Measurements from ENCODE around the gene SCAMP4. TPM values are rescaled to one million over a fixed set of nuclear protein-coding genes. Genes with fewer than 3 reads are reported as not detected.
"Not testable (repeated sequence)": the region's sequence is repeated elsewhere in the genome, so short reads cannot be mapped to it uniquely, and the experiment has no call there.

The SCAMP4 gene
- total RNA-seq, 1 experiment from 2014 or later: 48.7 TPM

DNA sequence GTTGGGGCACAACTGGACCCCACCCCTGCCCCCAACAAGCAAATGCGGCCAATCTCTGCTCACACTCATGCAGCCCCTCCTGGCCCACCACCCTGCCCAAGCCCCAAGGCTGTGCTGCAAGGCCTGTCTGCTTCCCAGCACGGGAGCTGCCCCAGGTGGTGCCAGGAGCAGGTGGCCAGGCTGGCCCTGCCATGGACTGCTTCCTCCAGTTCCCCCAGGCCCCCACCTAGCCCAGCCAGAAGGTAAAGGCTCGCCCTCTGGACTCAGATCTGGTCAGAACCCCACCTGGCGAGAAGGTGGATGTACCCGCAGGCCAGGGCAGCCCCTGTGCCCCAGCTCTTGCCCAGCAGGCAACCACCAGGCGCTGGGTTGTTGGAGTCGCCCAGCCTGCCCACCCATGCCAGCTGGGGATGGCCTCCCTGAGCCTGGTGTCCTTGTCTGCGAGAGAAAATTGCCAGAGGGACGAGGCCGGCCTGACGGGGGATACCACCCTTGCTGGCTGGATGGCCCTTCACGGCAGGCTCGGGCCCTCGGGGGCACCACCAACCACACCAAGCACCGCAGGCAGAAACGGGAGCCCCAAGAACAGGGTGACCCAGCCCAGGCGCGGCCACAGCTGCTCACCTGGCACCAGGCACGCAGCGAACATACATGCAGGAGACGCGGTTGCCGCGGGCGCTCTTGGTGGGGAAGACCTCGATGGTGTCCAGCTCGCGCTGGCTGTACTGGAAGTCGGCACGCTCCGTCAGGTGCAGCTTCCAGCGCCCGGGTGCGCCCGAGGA, 24.4 kb upstream of the SCAMP4 start:
- intact Hi-C loops (cut with micrococcal nuclease): no loop called here
- peaks cover 22% of the 10 kb centered on the region for H3K4me1 Mint-ChIP-seq (ENCODE audit: insufficient read depth, unreplicated experiment)
- H3K27me3 Mint-ChIP-seq (ENCODE audit: insufficient read depth, unreplicated experiment): no peaks in the 10 kb centered on the region
- no TSS peak for BruUV-seq (replicated peaks)
- no peaks in the 10 kb centered on the region for H3K9me3 Mint-ChIP-seq (ENCODE audit: unreplicated experiment)
- H3K36me3 Mint-ChIP-seq (ENCODE audit: insufficient read depth, unreplicated experiment): peaks cover 6% of the 10 kb centered on the region
- no peak for TF ChIP-seq CTCF (IDR thresholded peaks at IDR 0.05; ENCODE audit: unreplicated experiment)
- no peak overlapping the region for H3K4me3 Mint-ChIP-seq (ENCODE audit: unreplicated experiment)
- ChIA-PET CTCF (no interaction called here), POLR2A (no interaction called here)
- DNase-seq (ENCODE audit: unreplicated experiment): no peak
- H3K27ac Mint-ChIP-seq (ENCODE audit: low read depth, unreplicated experiment): no peak overlapping the region

GRCh38 chr19:1881393-1882088, 23.7 kb upstream of the SCAMP4 start:
- H3K4me1 Mint-ChIP-seq (ENCODE audit: insufficient read depth, unreplicated experiment): peaks cover 22% of the 10 kb centered on the region
- DNase-seq (ENCODE audit: unreplicated experiment); H3K9me3 Mint-ChIP-seq (ENCODE audit: unreplicated experiment); BruUV-seq (replicated peaks); H3K36me3 Mint-ChIP-seq (ENCODE audit: insufficient read depth, unreplicated experiment); POLR2A ChIA-PET; CTCF ChIA-PET; H3K4me3 Mint-ChIP-seq (ENCODE audit: unreplicated experiment); H3K27me3 Mint-ChIP-seq (ENCODE audit: insufficient read depth, unreplicated experiment); intact Hi-C loops (cut with micrococcal nuclease); H3K27ac Mint-ChIP-seq (ENCODE audit: low read depth, unreplicated experiment): not testable (repeated sequence)

- Mint-ChIP-seq H3K9me3 (ENCODE audit: unreplicated experiment) (no peaks in the 10 kb centered on the region), H3K4me1 (ENCODE audit: insufficient read depth, unreplicated experiment) (peaks cover 22% of the 10 kb centered on the region), H3K27me3 (ENCODE audit: insufficient read depth, unreplicated experiment) (no peaks in the 10 kb centered on the region), H3K27ac (ENCODE audit: low read depth, unreplicated experiment) (no peak overlapping the region), H3K4me3 (ENCODE audit: unreplicated experiment) (peak overlapping the region; percentile 85), H3K36me3 (ENCODE audit: insufficient read depth, unreplicated experiment) (no peaks in the 10 kb centered on the region)
- POLR2A ChIA-PET: no interaction called here
- BruUV-seq (replicated peaks): no TSS peak
- TF ChIP-seq CTCF (IDR thresholded peaks at IDR 0.05; ENCODE audit: unreplicated experiment): no peak
- intact Hi-C loops (cut with micrococcal nuclease): no loop called here
- CTCF ChIA-PET: no interaction called here
- DNase-seq (ENCODE audit: unreplicated experiment): no peak
These were observed 23.0 kb upstream of the SCAMP4 start for GRCh38 chr19:1882089-1882785.

GRCh38 chr19:1882786-1883692, 22.2 kb upstream of the SCAMP4 start:
- CTCF ChIA-PET: interaction anchor here (0.6 kb wide), 1 partner anchor 45 kb away, joined by 5 read pairs; no protein-coding TSS in a partner anchor
- Mint-ChIP-seq H3K27me3 (ENCODE audit: insufficient read depth, unreplicated experiment) (no peaks in the 10 kb centered on the region), H3K4me3 (ENCODE audit: unreplicated experiment) (peak overlapping the region; percentile 85), H3K9me3 (ENCODE audit: unreplicated experiment) (no peaks in the 10 kb centered on the region), H3K4me1 (ENCODE audit: insufficient read depth, unreplicated experiment) (peaks cover 22% of the 10 kb centered on the region), H3K36me3 (ENCODE audit: insufficient read depth, unreplicated experiment) (no peaks in the 10 kb centered on the region), H3K27ac (ENCODE audit: low read depth, unreplicated experiment) (peak overlapping the region; percentile 87)
- POLR2A ChIA-PET: interaction anchor here (2.0 to 3.0 kb wide), 3 partner anchors 8 to 357 kb away, joined by 4 to 35 read pairs (median 16); no protein-coding TSS in a partner anchor
- DNase-seq (ENCODE audit: unreplicated experiment): no peak
- TF ChIP-seq CTCF (IDR thresholded peaks at IDR 0.05; ENCODE audit: unreplicated experiment): no peak
- BruUV-seq (replicated peaks): no TSS peak
- intact Hi-C loops (cut with micrococcal nuclease): no loop called here

Measured in MCF 10A (cell line).